H9 (cell line): ENCODE results near the gene FLT3. TPM values are rescaled to one million over a fixed set of nuclear protein-coding genes. Genes with fewer than 3 reads are reported as not detected.

Source experiments
- DNase-seq: peaks from one replicate; pipeline ENCODE4 v3.0.0-alpha.2; 2017
- H2AFZ ChIP-seq: one replicate; pipeline ENCODE4 v1.6.1; 2013; ENCODE audit warnings: mild to moderate bottlenecking, low read length, control low read depth, moderate library complexity
- H2AK5ac ChIP-seq: 2 replicates; pipeline ENCODE4 v1.6.1; 2013; ENCODE audit warnings: low read length, control low read depth, mixed read lengths; ENCODE audit not compliant: insufficient read length
- H2BK120ac ChIP-seq: one replicate; pipeline ENCODE4 v1.6.1; 2013; ENCODE audit warnings: low read depth, mild to moderate bottlenecking, low read length, control low read depth, inconsistent platforms; ENCODE audit not compliant: poor library complexity, severe bottlenecking
- H2BK12ac ChIP-seq: 2 replicates; pipeline ENCODE4 v1.6.1; 2013; ENCODE audit warnings: low read length, control low read depth, mixed read lengths, low read depth; ENCODE audit not compliant: insufficient read length
- H2BK15ac ChIP-seq: 2 replicates; pipeline ENCODE4 v1.6.1; 2013; ENCODE audit warnings: low read depth, low read length, control low read depth
- H2BK20ac ChIP-seq: one replicate; pipeline ENCODE4 v1.6.1; 2013; ENCODE audit warnings: low read depth, mild to moderate bottlenecking, low read length, control low read depth, inconsistent platforms; ENCODE audit not compliant: poor library complexity, severe bottlenecking
- H2BK5ac ChIP-seq: 2 replicates; pipeline ENCODE4 v1.6.1; 2013; ENCODE audit warnings: low read length, control low read depth, mixed read lengths; ENCODE audit not compliant: insufficient read length
- H3K14ac ChIP-seq: 2 replicates; pipeline ENCODE4 v1.6.1; 2013; ENCODE audit warnings: low read length, control low read depth; ENCODE audit not compliant: insufficient read depth
- H3K18ac ChIP-seq: 2 replicates; pipeline ENCODE4 v1.6.1; 2013; ENCODE audit warnings: low read depth, mild to moderate bottlenecking, mixed read lengths, low read length, control low read depth; ENCODE audit not compliant: insufficient read length
- H3K23ac ChIP-seq: 2 replicates; pipeline ENCODE4 v1.6.1; 2013; ENCODE audit warnings: low read length, control low read depth, mixed read lengths, low read depth; ENCODE audit not compliant: insufficient read length
- H3K23me2 ChIP-seq: 2 replicates; pipeline ENCODE4 v1.6.1; 2013; ENCODE audit warnings: low read depth, mild to moderate bottlenecking, mixed read lengths, low read length, control low read depth; ENCODE audit not compliant: insufficient read length, poor library complexity, severe bottlenecking
- H3K27ac ChIP-seq: 2 replicates; pipeline ENCODE4 v1.5.1; 2013; ENCODE audit warnings: low read length, control low read depth, mixed read lengths, low read depth; ENCODE audit not compliant: insufficient read length
- H3K27me3 ChIP-seq: 2 replicates; pipeline ENCODE4 v1.6.1; 2013; ENCODE audit warnings: low read length, control low read depth, inconsistent platforms; ENCODE audit not compliant: insufficient read depth
- H3K4ac ChIP-seq: 2 replicates; pipeline ENCODE4 v1.6.1; 2013; ENCODE audit warnings: low read depth, mild to moderate bottlenecking, control low read depth, inconsistent platforms, low read length, moderate library complexity
- H3K4me1 ChIP-seq: 2 replicates; pipeline ENCODE4 v1.6.1; 2013; ENCODE audit warnings: low read length, control low read depth, inconsistent platforms; ENCODE audit not compliant: insufficient read depth
- H3K4me2 ChIP-seq: 2 replicates; pipeline ENCODE4 v1.6.1; 2013; ENCODE audit warnings: low read length, control low read depth, mixed read lengths; ENCODE audit not compliant: insufficient read length, insufficient read depth
- H3K56ac ChIP-seq: 2 replicates; pipeline ENCODE4 v1.6.1; 2013; ENCODE audit warnings: low read depth, mild to moderate bottlenecking, mixed read lengths, low read length, control low read depth; ENCODE audit not compliant: insufficient read length
- H3K79me1 ChIP-seq: 2 replicates; pipeline ENCODE4 v1.6.1; 2013; ENCODE audit warnings: low read depth, mild to moderate bottlenecking, moderate library complexity, low read length, control low read depth, inconsistent platforms; ENCODE audit not compliant: insufficient read depth, poor library complexity, severe bottlenecking
- H3K79me2 ChIP-seq: 2 replicates; pipeline ENCODE4 v1.6.1; 2013; ENCODE audit warnings: low read length, control low read depth, inconsistent platforms; ENCODE audit not compliant: insufficient read depth
- H3K9ac ChIP-seq: 2 replicates; pipeline ENCODE4 v1.6.1; 2013; ENCODE audit warnings: low read length, control low read depth, mixed read lengths; ENCODE audit not compliant: insufficient read length; ENCODE audit errors: extremely low read depth
- H3K9me3 ChIP-seq: one replicate; pipeline ENCODE4 v1.6.1; 2013; ENCODE audit warnings: low read depth, low read length, inconsistent platforms; ENCODE audit not compliant: control insufficient read depth
- H3T11ph ChIP-seq: one replicate; pipeline ENCODE4 v1.6.1; 2013; ENCODE audit warnings: mild to moderate bottlenecking, low read length, control low read depth, inconsistent platforms
- H4K20me1 ChIP-seq: one replicate; pipeline ENCODE4 v1.6.1; 2013; ENCODE audit not compliant: control insufficient read depth, insufficient read length, insufficient read depth
- H4K5ac ChIP-seq: 2 replicates; pipeline ENCODE4 v1.6.1; 2013; ENCODE audit warnings: low read depth, mild to moderate bottlenecking, mixed read lengths, low read length, control low read depth; ENCODE audit not compliant: insufficient read length
- H4K8ac ChIP-seq: replicated peaks from 2 replicates; pipeline ENCODE4 v1.6.1; 2013; ENCODE audit warnings: low read length, control low read depth, mixed read lengths, low read depth; ENCODE audit not compliant: insufficient read length
- H4K91ac ChIP-seq: 2 replicates; pipeline ENCODE4 v1.6.1; 2013; ENCODE audit warnings: low read depth, mild to moderate bottlenecking, moderate library complexity, mixed read lengths, low read length, control low read depth; ENCODE audit not compliant: insufficient read length
- H3K27ac Mint-ChIP-seq, 3 experiments: 2 replicates in 2 of 3; 3 replicates in 1 of 3; pipeline ENCODE4 v1.8.0; 2020 to 2021; ENCODE audit warnings: mixed read lengths in 3 of 3, mild to moderate bottlenecking in 1 of 3, moderate library complexity in 1 of 3
- H3K27me3 Mint-ChIP-seq: 2 replicates; pipeline ENCODE4 v1.8.0; 2021; ENCODE audit warnings: low read depth, mild to moderate bottlenecking, moderate library complexity, mixed read lengths
- H3K36me3 Mint-ChIP-seq, 3 experiments: 2 replicates in 2 of 3; 3 replicates in 1 of 3; pipeline ENCODE4 v1.8.0; 2020 to 2021; ENCODE audit warnings: low read depth in 3 of 3, mixed read lengths in 3 of 3; ENCODE audit not compliant: insufficient read depth in 1 of 3
- H3K4me1 Mint-ChIP-seq, 2 experiments: 2 replicates each; pipeline ENCODE4 v1.8.0; 2020; ENCODE audit warnings: mixed read lengths in 2 of 2
- H3K4me3 Mint-ChIP-seq, 2 experiments: 2 replicates in 1 of 2; 3 replicates in 1 of 2; pipeline ENCODE4 v1.8.0; 2020 to 2021; ENCODE audit warnings: mild to moderate bottlenecking in 2 of 2, mixed read lengths in 2 of 2, moderate library complexity in 1 of 2
- H3K9me3 Mint-ChIP-seq, 2 experiments: 2 replicates in 1 of 2; 3 replicates in 1 of 2; pipeline ENCODE4 v1.8.0; 2020; ENCODE audit warnings: mild to moderate bottlenecking in 2 of 2, mixed read lengths in 2 of 2, moderate library complexity in 1 of 2
- WGBS: extraction: QIAGEN DNeasy Blood & Tissue Kit; methylation state at CpG from one replicate; pipeline ENCODE4 v1.1.7; 2013; ENCODE audit warnings: missing lambda C conversion rate, low lambda C conversion rate, mixed read lengths; ENCODE audit not compliant: insufficient read length; ENCODE audit errors: extremely low coverage; 5-methylcytosine and 5-hydroxymethylcytosine counted together
- total RNA-seq: library from RNA; stranded (reverse); gene quantifications from 2 replicates; pipeline ENCODE4 v1.2.1, GENCODE V29; 2021
- TF ChIP-seq, protein P1 (sequence below): fragments of 200-600 bp; sonication (generic); conservative IDR thresholded peaks from 3 replicates; pipeline ENCODE4 v1.8.0; 2021; ENCODE audit warnings: antibody characterized with exemption, mild to moderate bottlenecking

The FLT3 gene
- total RNA-seq, 1 experiment from 2014 or later, result 0.44 TPM

DNA sequence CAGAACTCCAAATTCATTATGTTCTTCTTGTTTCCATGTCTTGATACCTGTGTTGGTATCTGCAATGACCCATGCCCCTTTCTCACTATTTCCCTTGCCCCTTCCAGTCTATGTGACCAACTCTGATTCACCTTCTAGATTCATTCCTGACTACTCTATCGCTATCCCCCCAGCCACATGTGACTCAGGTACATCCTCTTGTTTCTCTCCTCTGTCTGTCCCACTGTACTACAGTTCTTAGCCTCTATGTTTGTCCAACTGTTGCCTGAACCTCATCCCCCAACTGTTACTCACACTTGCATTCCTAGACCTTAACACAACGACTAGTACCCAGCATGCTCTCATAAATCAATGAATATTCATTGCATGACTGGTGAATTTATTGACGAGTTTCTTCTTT is 10.0 kb upstream of the FLT3 start:
- Histone ChIP-seq H3K56ac (no peak overlapping the region), H4K8ac (no peak overlapping the region), H3K9ac (no peak overlapping the region), H3K9me3 (no peaks in the 10 kb centered on the region), H3K79me2 (no peaks in the 10 kb centered on the region), H3K79me1 (no peaks in the 10 kb centered on the region), H2BK120ac (no peak overlapping the region), H4K5ac (no peak overlapping the region), H2BK15ac (no peak overlapping the region), H2AK5ac (no peak overlapping the region), H4K91ac (no peak overlapping the region), H3K27ac (no peak overlapping the region), H3K23ac (no peak overlapping the region), H4K20me1 (no peaks in the 10 kb centered on the region), H3K4me1 (no peaks in the 10 kb centered on the region), H3K4ac (no peak overlapping the region), H3T11ph (no peak overlapping the region), H3K4me2 (no peak overlapping the region), H2BK12ac (no peak overlapping the region), H3K27me3 (no peaks in the 10 kb centered on the region), H2BK5ac (no peak overlapping the region), H3K14ac (no peak overlapping the region), H3K23me2 (peaks cover 3% of the 10 kb centered on the region), H3K18ac (no peak overlapping the region), H2AFZ (no peak overlapping the region), H2BK20ac (no peak overlapping the region)
- no peaks in the 10 kb centered on the region; the same call in 1 of the 2 replicates for H3K27me3 Mint-ChIP-seq
- no peak for DNase-seq
- H3K27ac Mint-ChIP-seq, result no peak overlapping the region
- WGBS, result no CpG with 5 or more reads among the region's 3 CpGs
- H3K4me3 Mint-ChIP-seq, result no peak overlapping the region
- no peaks in the 10 kb centered on the region for H3K9me3 Mint-ChIP-seq
- H3K36me3 Mint-ChIP-seq, result no peaks in the 10 kb centered on the region
- TF ChIP-seq, protein P1, sequence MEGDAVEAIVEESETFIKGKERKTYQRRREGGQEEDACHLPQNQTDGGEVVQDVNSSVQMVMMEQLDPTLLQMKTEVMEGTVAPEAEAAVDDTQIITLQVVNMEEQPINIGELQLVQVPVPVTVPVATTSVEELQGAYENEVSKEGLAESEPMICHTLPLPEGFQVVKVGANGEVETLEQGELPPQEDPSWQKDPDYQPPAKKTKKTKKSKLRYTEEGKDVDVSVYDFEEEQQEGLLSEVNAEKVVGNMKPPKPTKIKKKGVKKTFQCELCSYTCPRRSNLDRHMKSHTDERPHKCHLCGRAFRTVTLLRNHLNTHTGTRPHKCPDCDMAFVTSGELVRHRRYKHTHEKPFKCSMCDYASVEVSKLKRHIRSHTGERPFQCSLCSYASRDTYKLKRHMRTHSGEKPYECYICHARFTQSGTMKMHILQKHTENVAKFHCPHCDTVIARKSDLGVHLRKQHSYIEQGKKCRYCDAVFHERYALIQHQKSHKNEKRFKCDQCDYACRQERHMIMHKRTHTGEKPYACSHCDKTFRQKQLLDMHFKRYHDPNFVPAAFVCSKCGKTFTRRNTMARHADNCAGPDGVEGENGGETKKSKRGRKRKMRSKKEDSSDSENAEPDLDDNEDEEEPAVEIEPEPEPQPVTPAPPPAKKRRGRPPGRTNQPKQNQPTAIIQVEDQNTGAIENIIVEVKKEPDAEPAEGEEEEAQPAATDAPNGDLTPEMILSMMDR, result no peak
- peaks cover 0 to 4% of the 10 kb centered on the region in 2 experiments; a peak in 1 of 4 replicates for H3K4me1 Mint-ChIP-seq
